Prostate gland (tissue), 2 donors: Measurements from ENCODE around the gene FNDC3B. TPM values are rescaled to one million over a fixed set of nuclear protein-coding genes. Genes with fewer than 3 reads are reported as not detected.

Experiments used
- DNase-seq: peaks from one replicate; pipeline ENCODE4 v3.0.0-alpha.2; 2019; ENCODE audit warnings: low spot score
- H3K27ac ChIP-seq, 2 donors: fragments of 200-600 bp; sonication (generic); 2 replicates each; pipeline ENCODE4 v1.5.1; 2017 to 2019
- H3K27me3 ChIP-seq: fragments of 200-600 bp; sonication (generic); replicated peaks from 2 replicates; pipeline ENCODE4 v1.5.1; 2019; ENCODE audit not compliant: insufficient read depth
- H3K36me3 ChIP-seq, 2 donors: fragments of 200-600 bp; sonication (generic); 1 replicate in 1 of 2; 2 replicates in 1 of 2; pipeline versions ENCODE4 v1.5.1 to v1.8.1; 2017 to 2019
- H3K4me1 ChIP-seq: fragments of 200-600 bp; sonication (generic); replicated peaks from 2 replicates; pipeline ENCODE4 v1.5.1; 2019
- H3K4me3 ChIP-seq, 2 donors: fragments of 200-600 bp; sonication (generic); 2 replicates each; pipeline ENCODE4 v1.5.1; 2017 to 2019
- H3K9me3 ChIP-seq: fragments of 200-600 bp; sonication (generic); 2 replicates; pipeline ENCODE4 v1.5.1; 2017
- POLR2A ChIP-seq: fragments of 450-650 bp; IDR thresholded peaks from one replicate; pipeline ENCODE4 v1.6.1; 2016; ENCODE audit warnings: antibody characterized with exemption, mild to moderate bottlenecking
- POLR2AphosphoS5 ChIP-seq: sonication (generic); formaldehyde crosslinking; IDR thresholded peaks from one replicate; pipeline ENCODE4 v1.6.1; 2017; ENCODE audit warnings: antibody characterized with exemption
- WGBS: methylation state at CpG from one replicate; pipeline ENCODE4 v1.1.5; 2018; 5-methylcytosine and 5-hydroxymethylcytosine counted together
- intact Hi-C: fragments of 100-400 bp; cut with DNase I; formaldehyde crosslinking; loops from one replicate; pipeline ENCODE4 v1.14.2; 2022
- total RNA-seq, 2 donors: library from RNA; depleted of rRNA; stranded (reverse); fragments of >200 nt; gene quantifications; one replicate each; pipeline ENCODE4 v1.1.0, GENCODE V29; 2016
- TF ChIP-seq, protein P1 (sequence below), 4 experiments: fragments of 200-600 bp in 2 of 4; fragments of 450-650 bp in 2 of 4; sonication (generic) in 2 of 4; IDR thresholded peaks; 1 replicate in 3 of 4; 2 replicates in 1 of 4; pipeline ENCODE4 v1.5.1; 2016 to 2019; ENCODE audit warnings: antibody characterized with exemption in 4 of 4, mild to moderate bottlenecking in 2 of 4, moderate library complexity in 2 of 4

Gene FNDC3B
- total RNA-seq, 2 donors from 2014 or later, result 35.9 to 62.4 TPM

DNA sequence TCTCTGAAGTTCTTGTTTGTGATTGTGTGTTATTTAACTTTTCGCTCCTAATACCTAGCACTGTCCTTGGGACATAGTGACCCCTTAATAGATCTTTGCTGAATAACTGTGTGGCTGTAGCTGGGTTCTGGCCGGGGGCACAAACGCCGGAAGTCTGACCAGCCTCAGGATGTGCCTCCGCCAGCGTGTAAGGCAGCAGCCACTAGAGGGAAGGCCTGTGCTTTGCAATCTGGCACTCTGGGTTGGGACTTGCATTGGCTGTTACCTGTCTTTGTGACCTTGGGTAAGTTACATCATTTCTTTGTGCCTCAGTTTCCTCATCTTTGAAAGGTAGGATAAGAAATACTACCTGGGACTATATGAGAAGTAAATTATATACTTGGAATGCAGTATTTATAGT is 250.2 kb downstream of the FNDC3B start:
- H3K9me3 ChIP-seq, result no peaks in the 10 kb centered on the region
- H3K4me3 ChIP-seq, result no peak overlapping the region
- H3K36me3 ChIP-seq, result no peaks in the 10 kb centered on the region
- intact Hi-C loops, result no loop called here
- DNase-seq, result no peak
- H3K27me3 ChIP-seq, result no peaks in the 10 kb centered on the region
- H3K27ac ChIP-seq, result no peak overlapping the region
- TF ChIP-seq POLR2A (no peak), POLR2AphosphoS5 (no peak)
- TF ChIP-seq, protein P1, sequence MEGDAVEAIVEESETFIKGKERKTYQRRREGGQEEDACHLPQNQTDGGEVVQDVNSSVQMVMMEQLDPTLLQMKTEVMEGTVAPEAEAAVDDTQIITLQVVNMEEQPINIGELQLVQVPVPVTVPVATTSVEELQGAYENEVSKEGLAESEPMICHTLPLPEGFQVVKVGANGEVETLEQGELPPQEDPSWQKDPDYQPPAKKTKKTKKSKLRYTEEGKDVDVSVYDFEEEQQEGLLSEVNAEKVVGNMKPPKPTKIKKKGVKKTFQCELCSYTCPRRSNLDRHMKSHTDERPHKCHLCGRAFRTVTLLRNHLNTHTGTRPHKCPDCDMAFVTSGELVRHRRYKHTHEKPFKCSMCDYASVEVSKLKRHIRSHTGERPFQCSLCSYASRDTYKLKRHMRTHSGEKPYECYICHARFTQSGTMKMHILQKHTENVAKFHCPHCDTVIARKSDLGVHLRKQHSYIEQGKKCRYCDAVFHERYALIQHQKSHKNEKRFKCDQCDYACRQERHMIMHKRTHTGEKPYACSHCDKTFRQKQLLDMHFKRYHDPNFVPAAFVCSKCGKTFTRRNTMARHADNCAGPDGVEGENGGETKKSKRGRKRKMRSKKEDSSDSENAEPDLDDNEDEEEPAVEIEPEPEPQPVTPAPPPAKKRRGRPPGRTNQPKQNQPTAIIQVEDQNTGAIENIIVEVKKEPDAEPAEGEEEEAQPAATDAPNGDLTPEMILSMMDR (IDR thresholded peaks at IDR 0.05), result peak in 1 of 4 experiments; percentile 37
- 75% methylated on average over 6 of the region's 6 CpGs for WGBS
- no peaks in the 10 kb centered on the region for H3K4me1 ChIP-seq

- WGBS, result 71% methylated on average over 7 of the region's 7 CpGs
- intact Hi-C loops, result no loop called here
Measured at GRCh38 chr3:172290457-172290856, 251.1 kb downstream of the FNDC3B start.

DNA sequence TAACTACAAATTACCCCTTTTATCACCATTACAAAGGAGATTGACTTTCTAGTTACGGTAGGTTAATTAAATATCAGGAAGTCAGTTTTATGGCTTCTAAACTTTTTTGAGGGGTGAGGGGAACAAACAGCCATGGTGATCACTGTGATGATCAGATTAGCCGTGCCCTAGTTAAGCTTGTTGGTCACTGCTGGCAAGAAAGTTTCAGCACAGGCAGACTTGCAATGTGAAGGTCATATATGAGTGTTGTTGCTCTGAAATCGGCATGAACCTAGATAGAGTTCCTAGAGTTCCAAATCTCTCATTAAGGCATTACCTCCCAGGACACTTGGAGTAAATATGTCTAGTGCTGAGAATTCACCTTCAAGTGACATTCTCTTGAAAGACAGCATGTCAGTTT is 252.3 kb downstream of the FNDC3B start:
- no peak overlapping the region for H3K4me3 ChIP-seq
- no peaks in the 10 kb centered on the region for H3K27me3 ChIP-seq
- DNase-seq, result no peak
- no peaks in the 10 kb centered on the region for H3K36me3 ChIP-seq
- H3K4me1 ChIP-seq, result no peaks in the 10 kb centered on the region
- no peak overlapping the region for H3K27ac ChIP-seq
- TF ChIP-seq POLR2AphosphoS5 (no peak), POLR2A (no peak)
- TF ChIP-seq, protein P1 (IDR thresholded peaks at IDR 0.05), result no peak
- WGBS, result 68% methylated on average over 3 of the region's 3 CpGs
- no peaks in the 10 kb centered on the region for H3K9me3 ChIP-seq
- intact Hi-C loops, result no loop called here

More at GRCh38 chr3:172290457-172290856, 251.1 kb downstream of the FNDC3B start:
- Histone ChIP-seq H3K27ac (no peak overlapping the region), H3K36me3 (no peaks in the 10 kb centered on the region), H3K9me3 (no peaks in the 10 kb centered on the region), H3K4me1 (no peaks in the 10 kb centered on the region), H3K4me3 (no peak overlapping the region), H3K27me3 (no peaks in the 10 kb centered on the region)
- no peak for TF ChIP-seq POLR2AphosphoS5
- TF ChIP-seq, protein P1 (IDR thresholded peaks at IDR 0.05), result no peak
- TF ChIP-seq POLR2A, result no peak
- no peak for DNase-seq

DNA sequence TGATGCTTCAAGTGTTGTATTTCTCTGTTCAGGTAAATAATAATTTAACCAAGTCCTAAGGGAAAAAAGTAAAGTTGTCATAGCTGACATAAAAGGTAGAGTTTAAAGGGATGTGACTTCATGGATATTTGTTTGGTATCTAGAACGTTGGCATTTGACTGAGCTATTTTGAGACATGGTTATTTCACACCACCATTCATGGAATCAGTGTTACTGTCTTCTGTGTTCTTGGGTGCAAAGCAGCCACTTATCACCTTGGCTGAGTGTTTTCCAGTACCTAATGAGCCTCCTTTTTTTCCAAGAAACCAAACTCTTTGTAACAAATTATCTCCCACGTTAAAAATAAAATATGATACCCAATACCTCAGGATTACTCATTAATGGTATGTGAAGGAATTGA is 253.0 kb downstream of the FNDC3B start:
- no peaks in the 10 kb centered on the region for H3K27me3 ChIP-seq

GRCh38 chr3:172293093-172293492 is 253.7 kb downstream of the FNDC3B start:
- Histone ChIP-seq H3K27ac (no peak overlapping the region), H3K36me3 (no peaks in the 10 kb centered on the region), H3K4me1 (no peaks in the 10 kb centered on the region), H3K27me3 (no peaks in the 10 kb centered on the region), H3K9me3 (no peaks in the 10 kb centered on the region), H3K4me3 (no peak overlapping the region)
- DNase-seq, result no peak
- intact Hi-C loops, result no loop called here
- TF ChIP-seq POLR2AphosphoS5 (no peak), POLR2A (no peak)
- TF ChIP-seq, protein P1 (IDR thresholded peaks at IDR 0.05), result no peak
- 72% methylated on average over 2 of the region's 2 CpGs for whole genome bisulfite sequencing

More for the DNA sequence above, 253.0 kb downstream of the FNDC3B start:
- Histone ChIP-seq H3K4me1 (no peaks in the 10 kb centered on the region), H3K4me3 (no peak overlapping the region), H3K9me3 (no peaks in the 10 kb centered on the region), H3K27ac (no peak overlapping the region), H3K36me3 (no peaks in the 10 kb centered on the region)
- intact Hi-C loops, result no loop called here
- TF ChIP-seq POLR2AphosphoS5 (no peak), POLR2A (no peak)
- TF ChIP-seq, protein P1 (IDR thresholded peaks at IDR 0.05), result no peak
- DNase-seq, result no peak
- WGBS, result 67% methylated on average over 2 of the region's 2 CpGs
